OCI-LY7 (cell line): ENCODE results near the gene CALM1.

Experiments used
- CTCF ChIP-seq: fragments of 200-600 bp; sonication (generic); conservative IDR thresholded peaks from 2 replicates; pipeline ENCODE4 v1.5.1; 2014; ENCODE audit warnings: mild to moderate bottlenecking, antibody characterized with exemption, low read length, moderate library complexity, mixed read lengths
- EZH2phosphoT487 ChIP-seq: fragments of 200-600 bp; sonication (generic); IDR thresholded peaks from 2 replicates; pipeline ENCODE4 v1.6.1; 2018; ENCODE audit warnings: low read depth, borderline replicate concordance, mild to moderate bottlenecking, mixed run types, antibody characterized with exemption, low read length, moderate library complexity, mixed read lengths

GRCh38 chr14:90406384-90406798 lies 9.6 kb downstream of the CALM1 start:
- no peak for TF ChIP-seq CTCF
- no peak for TF ChIP-seq EZH2phosphoT487
